K562 (cell line): ENCODE results near the gene CSMD2. TPM values are rescaled to one million over a fixed set of nuclear protein-coding genes. Genes with fewer than 3 reads are reported as not detected.

Experiments
- ATAC-seq: fragments of 200-7000 bp; cut with Tn5 transposase; 3 replicates; pipeline ENCODE4 v1.9.1; 2020; ENCODE audit warnings: moderate library complexity
- BruUV-seq: library from RNA; stranded (reverse); fragments of 400-500 nt; replicated peaks from 2 replicates; lab custom pipeline; 2021; lab: Mats Ljungman, UMichigan
- CTCF ChIA-PET: fragments of 300-600 bp; formaldehyde crosslinking; extraction: SDS; loops from one replicate; lab custom pipeline; 2021; ENCODE audit warnings: low intra/inter-chr PET ratio; lab: Yijun Ruan, JAX
- POLR2A ChIA-PET: fragments of 300-600, 350-650 bp; sonication (Branson Sonifier 250); formaldehyde crosslinking; extraction: SDS; loops from one replicate; lab custom pipeline; 2021; ENCODE audit warnings: antibody characterized with exemption, inconsistent platforms; lab: Yijun Ruan, JAX
- DNase-seq, 4 experiments: peaks; one replicate each; pipeline versions ENCODE4 v3.0.0 to v3.0.0-alpha.2; 2011 to 2018; ENCODE audit warnings: low spot score in 3 of 4, mixed read lengths in 3 of 4; ENCODE audit errors: extremely low read depth in 1 of 4
- FAIRE-seq: peaks from 2 replicates; lab custom pipeline; 2011; peaks lifted over from hg19 to GRCh38; lab: Jason Lieb, UNC
- H2AFZ ChIP-seq: 2 replicates; pipeline ENCODE4 v1.6.0; 2011; ENCODE audit warnings: low read depth, low read length, control low read depth, inconsistent platforms
- H3K27ac ChIP-seq: fragments of 200-600 bp; 3 replicates; pipeline ENCODE4 v1.8.0; 2011; ENCODE audit warnings: low read depth, mild to moderate bottlenecking, control low read depth, inconsistent platforms, low read length, moderate library complexity, mixed read lengths; ENCODE audit errors: extremely low read depth
- H3K27me3 ChIP-seq, 2 experiments: fragments of 300-600 bp in 1 of 2; 2 replicates in 1 of 2; 3 replicates in 1 of 2; pipeline versions ENCODE4 v1.6.0 to v1.8.0; 2011; ENCODE audit warnings: inconsistent platforms in 2 of 2, low read length in 2 of 2, mild to moderate bottlenecking in 1 of 2, mixed read lengths in 1 of 2, moderate library complexity in 1 of 2; ENCODE audit not compliant: control insufficient read depth in 2 of 2, insufficient read depth in 2 of 2
- H3K36me3 ChIP-seq: fragments of 300-600 bp; 3 replicates; pipeline ENCODE4 v1.8.0; 2011; ENCODE audit warnings: mild to moderate bottlenecking, low read length, inconsistent platforms; ENCODE audit not compliant: control insufficient read depth, insufficient read depth
- H3K4me1 ChIP-seq, 2 experiments: fragments of 200-600 bp in 1 of 2; replicated peaks in 1 of 2; 2 replicates in 1 of 2; 3 replicates in 1 of 2; pipeline versions ENCODE4 v1.5.1 to v1.8.0; 2011; ENCODE audit warnings: inconsistent platforms in 2 of 2, low read length in 2 of 2, mild to moderate bottlenecking in 1 of 2, mixed read lengths in 1 of 2, moderate library complexity in 1 of 2; ENCODE audit not compliant: control insufficient read depth in 2 of 2, insufficient read depth in 2 of 2
- H3K4me2 ChIP-seq: 2 replicates; pipeline ENCODE4 v1.6.1; 2011; ENCODE audit warnings: low read length, control low read depth, inconsistent platforms, mixed read lengths; ENCODE audit not compliant: insufficient read depth
- H3K4me3 ChIP-seq: fragments of 200-600 bp; sonication (generic), shearing (Covaris generic); 2 replicates; pipeline ENCODE4 v1.5.1; 2016; ENCODE audit warnings: control low read depth, inconsistent platforms
- H3K79me2 ChIP-seq: fragments of 200-600 bp; 3 replicates; pipeline ENCODE4 v1.8.0; 2011; ENCODE audit warnings: low read length, inconsistent platforms; ENCODE audit not compliant: control insufficient read depth, insufficient read depth
- H3K9ac ChIP-seq, 2 experiments: 2 replicates each; pipeline versions ENCODE4 v1.6.0 to v1.6.1; 2011; ENCODE audit warnings: low read depth in 2 of 2, low read length in 2 of 2, control low read depth in 1 of 2, inconsistent platforms in 1 of 2, mild to moderate bottlenecking in 1 of 2, mixed read lengths in 1 of 2; ENCODE audit not compliant: insufficient read depth in 1 of 2
- H3K9me1 ChIP-seq: one replicate; pipeline ENCODE4 v1.6.0; 2011; ENCODE audit warnings: inconsistent platforms, mild to moderate bottlenecking, low read length, moderate library complexity; ENCODE audit not compliant: control insufficient read depth, insufficient read depth
- H3K9me3 ChIP-seq: replicated peaks from 2 replicates; pipeline ENCODE4 v1.5.1; 2011; ENCODE audit warnings: low read depth, low read length, inconsistent platforms; ENCODE audit not compliant: control insufficient read depth, insufficient read depth
- H4K20me1 ChIP-seq: replicated peaks from 2 replicates; pipeline ENCODE4 v1.6.1; 2011; ENCODE audit warnings: low read length, inconsistent platforms, mixed read lengths; ENCODE audit not compliant: control insufficient read depth, insufficient read depth
- CBFA2T2 ChIP-seq: fragments of 450-650 bp; conservative IDR thresholded peaks from 2 replicates; pipeline ENCODE4 v1.6.1; 2017; ENCODE audit warnings: mild to moderate bottlenecking
- CBX1 ChIP-seq: sonication (generic); IDR thresholded peaks from 2 replicates; pipeline ENCODE4 v1.6.1; 2016; ENCODE audit warnings: antibody characterized with exemption, low read depth, mild to moderate bottlenecking
- ELF2 ChIP-seq: fragments of 250-450 bp; sonication (Bioruptor Pico); IDR thresholded peaks from 2 replicates; pipeline ENCODE4 v1.5.0; 2021; ENCODE audit warnings: mild to moderate bottlenecking
- NCOA6 ChIP-seq: fragments of 450-650 bp; IDR thresholded peaks from 2 replicates; pipeline ENCODE4 v1.6.1; 2017; ENCODE audit warnings: mild to moderate bottlenecking
- OTX1 ChIP-seq: fragments of 450-650 bp; formaldehyde crosslinking; IDR thresholded peaks from 2 replicates; pipeline ENCODE4 v1.4.0; 2022; ENCODE audit warnings: mild to moderate bottlenecking
- PPARD ChIP-seq: fragments of 250-450 bp; sonication (Bioruptor Pico); IDR thresholded peaks from 2 replicates; pipeline ENCODE4 v1.8.0; 2022; ENCODE audit warnings: inconsistent platforms, mild to moderate bottlenecking, moderate library complexity
- RBM39 ChIP-seq: fragments of 200-400 bp; formaldehyde crosslinking; optimal IDR thresholded peaks from 2 replicates; pipeline ENCODE3; 2018; ENCODE audit warnings: low read depth, low read length
- SMARCA4 ChIP-seq: fragments of 450-650 bp; IDR thresholded peaks from 2 replicates; pipeline ENCODE4 v1.6.1; 2016
- SRSF1 ChIP-seq: fragments of 200-400 bp; formaldehyde crosslinking; IDR thresholded peaks from 2 replicates; pipeline ENCODE4 v1.6.1; 2017; ENCODE audit warnings: mild to moderate bottlenecking, low read depth, low read length, moderate library complexity
- ZBTB8A ChIP-seq: fragments of 450-650 bp; IDR thresholded peaks from 2 replicates; pipeline ENCODE4 v1.6.1; 2018; ENCODE audit warnings: mild to moderate bottlenecking, moderate library complexity; ENCODE audit not compliant: partially characterized antibody
- ZFP30 ChIP-seq: fragments of 250-450 bp; sonication (Bioruptor Pico); IDR thresholded peaks from 2 replicates; pipeline ENCODE4 v1.8.0; 2022; ENCODE audit warnings: moderate library complexity, mild to moderate bottlenecking, inconsistent platforms, borderline replicate concordance
- WGBS: fragments of 100-300 bp; shearing (Covaris generic); methylation state at CpG from one replicate; pipeline ENCODE4 v1.1.6; 2016; ENCODE audit warnings: low coverage, mixed read lengths; ENCODE audit not compliant: insufficient coverage; ENCODE audit errors: missing lambda C conversion rate; 5-methylcytosine and 5-hydroxymethylcytosine counted together
- in situ Hi-C: fragments of 300-500 bp; cut with MboI; formaldehyde crosslinking; loops from 4 replicates; pipeline ENCODE4 v1.15.0; 2018; ENCODE audit warnings: inconsistent platforms, mixed read lengths
- intact Hi-C: fragments of 100-400 bp; cut with micrococcal nuclease; formaldehyde crosslinking; loops from 2 replicates; pipeline ENCODE4 v1.14.2; 2022
- polyA plus RNA-seq, 8 experiments: library from polyadenylated mRNA; depleted of rRNA in 4 of 8; stranded (reverse) in 5 of 8; unstranded in 3 of 8; fragments of >200 nt; fragmentation: Nextera tagmentation in 2 of 8; fragmentation: Illumina TruSeq in 1 of 8; extraction: Ambion mirVana in 2 of 8; extraction: Trizol in 1 of 8; gene quantifications; 2 replicates each; pipeline versions ENCODE4 v1.2.1 to v1.2.3, GENCODE V29; 2011 to 2014; ENCODE audit warnings: inconsistent platforms in 1 of 8, missing spikeins in 1 of 8
- total RNA-seq, 7 experiments: library from RNA; depleted of rRNA in 6 of 7; stranded (reverse); fragments of >200 nt in 6 of 7; fragmentation: Illumina TruSeq in 2 of 7; extraction: Trizol in 2 of 7; gene quantifications; 2 replicates each; pipeline versions ENCODE4 v1.2.1 to v1.2.3, GENCODE V29; 2011 to 2021; ENCODE audit warnings: low replicate concordance in 1 of 7

The CSMD2 gene
- total and polyA plus RNA-seq, 9 of the 15 experiments (the other 6 are each of a cell fraction or from before 2014, with no cell fraction given), result not detected

GRCh38 chr1:33469691-33470090 is 695.3 kb downstream of the CSMD2 start:
- no peak for FAIRE-seq
- Histone ChIP-seq H3K79me2 (peaks cover 4% of the 10 kb centered on the region; the same call in 1 of the 3 replicates), H3K9me1 (no peaks in the 10 kb centered on the region), H3K36me3 (no peaks in the 10 kb centered on the region), H2AFZ (no peak overlapping the region), H3K9me3 (no peaks in the 10 kb centered on the region), H3K4me2 (no peak overlapping the region), H4K20me1 (no peaks in the 10 kb centered on the region), H3K27ac (no peak overlapping the region), H3K9ac (no peak overlapping the region), H3K4me1 (peaks cover 3 to 5% of the 10 kb centered on the region in 2 experiments; a peak in 3 of 5 replicates), H3K27me3 (peaks cover 4 to 25% of the 10 kb centered on the region in 2 experiments; a peak in 3 of 5 replicates), H3K4me3 (no peak overlapping the region)
- ChIA-PET CTCF (interaction anchor here (2.0 to 2.3 kb wide), 2 partner anchors 174 to 375 kb away, joined by 7 to 15 read pairs; no protein-coding TSS in a partner anchor), POLR2A (interaction anchor here (0.9 kb wide), 1 partner anchor 41 kb away, joined by 3 read pairs; no protein-coding TSS in a partner anchor)
- no peak for DNase-seq
- no peak for ATAC-seq
- BruUV-seq, result no TSS peak
- WGBS, result 44% methylated on average over 2 of the region's 2 CpGs
- intact Hi-C loops, result loop anchor here (1.0 to 10.0 kb wide), 5 partner anchors 97 to 335 kb away; no protein-coding TSS in a partner anchor
- in situ Hi-C loops, result no loop called here
- TF ChIP-seq ELF2 (no peak), CBFA2T2 (no peak), NCOA6 (no peak), ZFP30 (no peak), SMARCA4 (no peak), ZBTB8A (no peak), CBX1 (no peak), SRSF1 (no peak), OTX1 (CRISPR knock-in tag) (no peak), PPARD (CRISPR knock-in tag) (no peak), RBM39 (no peak)
